Osteoblast (primary cell): ENCODE measurements around the gene DLG5. TPM values are rescaled to one million over a fixed set of nuclear protein-coding genes. Genes with fewer than 3 reads are reported as not detected.

ENCODE experiments used
- DNase-seq: peaks from one replicate; pipeline ENCODE4 v3.0.0; 2011; ENCODE audit warnings: low spot score, mixed read lengths; ENCODE audit not compliant: insufficient read length; ENCODE audit errors: missing footprints
- H2AFZ ChIP-seq: 2 replicates; pipeline ENCODE4 v1.6.0; 2011; ENCODE audit warnings: mild to moderate bottlenecking, low read length
- H3K27ac ChIP-seq: 2 replicates; pipeline ENCODE4 v1.5.1; 2011; ENCODE audit warnings: mild to moderate bottlenecking, low read depth, low read length, moderate library complexity
- H3K27me3 ChIP-seq: 2 replicates; pipeline ENCODE4 v1.6.0; 2012; ENCODE audit warnings: mild to moderate bottlenecking, control low read depth, inconsistent platforms, low read length, moderate library complexity; ENCODE audit not compliant: insufficient read depth
- H3K36me3 ChIP-seq: 2 replicates; pipeline ENCODE4 v1.5.1; 2011; ENCODE audit warnings: mild to moderate bottlenecking, low read length, control low read depth, moderate library complexity; ENCODE audit not compliant: insufficient read depth
- H3K4me1 ChIP-seq: 2 replicates; pipeline ENCODE4 v1.5.1; 2011; ENCODE audit warnings: mild to moderate bottlenecking, low read length, control low read depth, moderate library complexity; ENCODE audit not compliant: insufficient read depth
- H3K4me2 ChIP-seq: 2 replicates; pipeline ENCODE4 v1.6.0; 2011; ENCODE audit warnings: mild to moderate bottlenecking, low read length; ENCODE audit not compliant: insufficient read depth
- H3K4me3 ChIP-seq: fragments of 200-600 bp; sonication (generic); 3 replicates; pipeline ENCODE4 v1.5.1; 2012; ENCODE audit warnings: mild to moderate bottlenecking, low read length, inconsistent platforms; ENCODE audit not compliant: insufficient read depth
- H3K79me2 ChIP-seq: 2 replicates; pipeline ENCODE4 v1.6.0; 2012; ENCODE audit warnings: mild to moderate bottlenecking, low read length, control low read depth, inconsistent platforms; ENCODE audit not compliant: insufficient read depth
- H3K9me3 ChIP-seq: 2 replicates; pipeline ENCODE4 v1.5.1; 2011; ENCODE audit warnings: low read depth, low read length, control low read depth
- H4K20me1 ChIP-seq: 2 replicates; pipeline ENCODE4 v1.6.0; 2012; ENCODE audit warnings: mild to moderate bottlenecking, low read length, control low read depth; ENCODE audit not compliant: insufficient read depth
- total RNA-seq: library from RNA; depleted of rRNA; stranded (reverse); fragments of >200 nt; gene quantifications from 2 replicates; pipeline ENCODE4 v1.2.3, GENCODE V29; 2012
- TF ChIP-seq, protein P1 (sequence below): IDR thresholded peaks from 2 replicates; pipeline ENCODE4 v1.5.1; 2011; ENCODE audit warnings: mild to moderate bottlenecking, low read depth, low read length, moderate library complexity; ENCODE audit errors: extremely low read depth

The DLG5 gene
- total RNA-seq, 1 donor = 51.4 TPM

DNA sequence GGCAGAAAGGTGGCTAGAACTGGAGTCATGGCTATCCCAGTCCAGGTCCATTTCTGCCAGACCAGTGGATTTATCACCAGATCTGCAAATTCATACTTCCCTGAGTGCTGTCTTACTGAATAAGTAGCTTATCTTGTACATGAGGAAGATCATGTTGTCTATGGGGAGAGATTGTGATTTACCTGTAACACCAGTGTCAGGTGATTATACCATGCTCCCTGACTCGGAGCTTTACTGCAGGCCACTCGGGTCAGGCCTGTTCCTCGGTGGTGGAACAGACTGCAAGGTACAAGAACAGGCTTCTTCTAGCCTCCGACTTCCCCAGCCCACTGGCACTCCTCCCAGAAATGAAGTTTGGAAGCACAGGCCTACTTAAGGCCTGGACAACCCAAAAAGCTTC is 42.6 kb upstream of the DLG5 start:
- no peak for DNase-seq
- TF ChIP-seq, protein P1, sequence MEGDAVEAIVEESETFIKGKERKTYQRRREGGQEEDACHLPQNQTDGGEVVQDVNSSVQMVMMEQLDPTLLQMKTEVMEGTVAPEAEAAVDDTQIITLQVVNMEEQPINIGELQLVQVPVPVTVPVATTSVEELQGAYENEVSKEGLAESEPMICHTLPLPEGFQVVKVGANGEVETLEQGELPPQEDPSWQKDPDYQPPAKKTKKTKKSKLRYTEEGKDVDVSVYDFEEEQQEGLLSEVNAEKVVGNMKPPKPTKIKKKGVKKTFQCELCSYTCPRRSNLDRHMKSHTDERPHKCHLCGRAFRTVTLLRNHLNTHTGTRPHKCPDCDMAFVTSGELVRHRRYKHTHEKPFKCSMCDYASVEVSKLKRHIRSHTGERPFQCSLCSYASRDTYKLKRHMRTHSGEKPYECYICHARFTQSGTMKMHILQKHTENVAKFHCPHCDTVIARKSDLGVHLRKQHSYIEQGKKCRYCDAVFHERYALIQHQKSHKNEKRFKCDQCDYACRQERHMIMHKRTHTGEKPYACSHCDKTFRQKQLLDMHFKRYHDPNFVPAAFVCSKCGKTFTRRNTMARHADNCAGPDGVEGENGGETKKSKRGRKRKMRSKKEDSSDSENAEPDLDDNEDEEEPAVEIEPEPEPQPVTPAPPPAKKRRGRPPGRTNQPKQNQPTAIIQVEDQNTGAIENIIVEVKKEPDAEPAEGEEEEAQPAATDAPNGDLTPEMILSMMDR = no peak

DNA sequence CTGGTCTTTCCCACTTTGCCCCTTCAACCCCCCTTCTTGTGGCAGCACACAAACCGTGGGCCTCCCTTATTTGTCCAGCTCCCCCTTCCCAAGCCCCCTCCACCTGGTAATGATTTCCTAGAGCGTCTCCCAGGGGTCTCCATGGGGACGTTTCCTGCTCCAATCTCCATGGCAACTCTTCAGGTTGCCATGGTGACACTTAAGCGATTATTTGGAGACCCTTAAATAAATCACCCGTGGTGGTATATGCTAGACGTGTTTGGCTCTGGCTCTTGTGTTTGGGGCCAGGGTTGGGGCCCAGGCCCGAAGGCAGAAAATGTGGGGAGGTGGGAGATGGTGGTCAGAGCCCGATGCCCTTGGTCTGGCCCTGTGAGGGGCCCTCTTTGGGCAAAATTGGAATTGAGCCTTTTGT is 41.1 kb upstream of the DLG5 start:
- Histone ChIP-seq H2AFZ (no peak overlapping the region), H3K4me3 (no peak overlapping the region), H3K4me2 (no peak overlapping the region), H3K27me3 (no peaks in the 10 kb centered on the region), H4K20me1 (no peaks in the 10 kb centered on the region), H3K4me1 (peaks cover 23% of the 10 kb centered on the region), H3K79me2 (no peaks in the 10 kb centered on the region), H3K36me3 (no peaks in the 10 kb centered on the region), H3K9me3 (no peaks in the 10 kb centered on the region), H3K27ac (no peak overlapping the region)
- no peak for DNase-seq
- TF ChIP-seq, protein P1 = no peak

More for the DNA sequence above, 42.6 kb upstream of the DLG5 start:
- Histone ChIP-seq H2AFZ (no peak overlapping the region), H3K79me2 (no peaks in the 10 kb centered on the region), H4K20me1 (no peaks in the 10 kb centered on the region), H3K36me3 (no peaks in the 10 kb centered on the region), H3K4me1 (peaks cover 23% of the 10 kb centered on the region), H3K9me3 (no peaks in the 10 kb centered on the region), H3K4me3 (no peak overlapping the region), H3K4me2 (no peak overlapping the region), H3K27ac (no peak overlapping the region), H3K27me3 (no peaks in the 10 kb centered on the region)

DNA sequence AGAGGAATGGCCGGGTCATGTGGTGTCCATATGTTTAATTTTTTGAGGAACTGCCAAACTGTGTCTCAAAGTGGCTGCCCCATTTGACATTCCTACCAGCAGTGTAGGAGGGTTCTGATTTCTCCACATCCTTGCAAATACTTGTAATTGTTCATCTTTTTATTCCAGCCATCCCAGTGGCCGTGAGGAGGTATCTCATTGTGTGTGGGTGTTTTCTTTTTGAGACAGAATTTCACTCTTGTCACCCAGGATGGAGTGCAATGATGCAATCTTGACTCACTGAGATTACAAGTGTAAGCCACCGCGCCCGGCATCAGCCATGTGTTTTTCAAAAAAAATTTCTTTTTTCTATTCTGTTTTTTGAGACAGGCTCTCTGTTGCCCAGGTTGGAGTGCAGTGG is 38.7 kb upstream of the DLG5 start:
- no peaks in the 10 kb centered on the region for H3K79me2 ChIP-seq
- no peak overlapping the region for H3K4me3 ChIP-seq
- no peak for DNase-seq
- no peaks in the 10 kb centered on the region for H3K27me3 ChIP-seq
- peaks cover 11% of the 10 kb centered on the region for H3K4me1 ChIP-seq
- H2AFZ ChIP-seq = peak overlapping the region; percentile 42
- H3K36me3 ChIP-seq = no peaks in the 10 kb centered on the region
- no peaks in the 10 kb centered on the region for H4K20me1 ChIP-seq
- no peaks in the 10 kb centered on the region for H3K9me3 ChIP-seq
- H3K4me2 ChIP-seq = peak overlapping the region; percentile 40
- TF ChIP-seq, protein P1 = peak; percentile 21
- H3K27ac ChIP-seq = peak overlapping the region; percentile 56

DNA sequence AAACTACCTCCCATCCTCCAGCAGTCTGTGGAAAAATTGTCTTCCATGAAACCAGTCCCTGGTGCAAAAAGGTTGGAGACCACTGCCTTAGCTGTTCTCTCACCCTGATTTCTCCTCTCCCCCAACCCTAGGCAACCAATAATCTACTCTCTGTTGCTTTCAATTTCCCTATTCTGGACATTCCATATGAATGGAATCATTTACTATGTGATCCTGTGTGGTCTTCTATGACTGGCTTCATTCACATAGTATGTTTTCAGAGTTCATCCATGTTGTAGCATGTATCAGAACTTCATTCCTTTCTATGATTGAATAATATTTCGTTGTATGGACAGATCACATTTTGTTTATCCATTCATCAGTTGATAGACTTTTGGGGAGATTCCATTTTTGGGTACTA is 38.3 kb upstream of the DLG5 start:
- H3K4me1 ChIP-seq = peaks cover 11% of the 10 kb centered on the region
- peak overlapping the region; percentile 40 for H3K4me2 ChIP-seq
- no peak overlapping the region for H2AFZ ChIP-seq
- DNase-seq = no peak
- H3K36me3 ChIP-seq = no peaks in the 10 kb centered on the region
- peak overlapping the region; percentile 21 for H3K27ac ChIP-seq
- H3K9me3 ChIP-seq = no peaks in the 10 kb centered on the region
- no peak overlapping the region for H3K4me3 ChIP-seq
- no peaks in the 10 kb centered on the region for H4K20me1 ChIP-seq
- no peaks in the 10 kb centered on the region for H3K79me2 ChIP-seq
- no peaks in the 10 kb centered on the region for H3K27me3 ChIP-seq
- TF ChIP-seq, protein P1 = no peak
